CD4-positive, alpha-beta T cell (primary cell): ENCODE results near the gene PLCL1. TPM values are rescaled to one million over a fixed set of nuclear protein-coding genes. Genes with fewer than 3 reads are reported as not detected.

Experiments
- ATAC-seq: fragments of 200-7000 bp; cut with Tn5 transposase; one replicate; pipeline ENCODE4 v1.10.0; 2022; ENCODE audit warnings: mild to moderate bottlenecking; ENCODE audit not compliant: poor library complexity
- CTCF ChIA-PET: fragments of 350-600 bp; sonication (Branson Sonifier 250); formaldehyde crosslinking; loops from one replicate; lab custom pipeline; 2021; ENCODE audit warnings: antibody characterized with exemption, inconsistent platforms; lab: Charles Lee
- POLR2A ChIA-PET: fragments of 350-600 bp; sonication (Branson Sonifier 250); formaldehyde crosslinking; loops from one replicate; lab custom pipeline; 2021; ENCODE audit warnings: antibody characterized with exemption, inconsistent platforms; lab: Charles Lee
- DNase-seq, 14 experiments: peaks; one replicate each; pipeline ENCODE4 v3.0.0-alpha.2; 2013 to 2020; ENCODE audit warnings: mixed read lengths in 2 of 14
- H3K27ac ChIP-seq, 2 donors: one replicate each; pipeline versions ENCODE4 v1.5.1 to v1.7.0; 2013; ENCODE audit warnings: low read length in 2 of 2, low read depth in 1 of 2, mild to moderate bottlenecking in 1 of 2
- H3K27me3 ChIP-seq, 2 experiments: 1 replicate in 1 of 2; 2 replicates in 1 of 2; pipeline versions ENCODE4 v1.6.1 to v1.7.0; 2013; ENCODE audit warnings: low read length in 2 of 2, control low read depth in 1 of 2, mild to moderate bottlenecking in 1 of 2, moderate library complexity in 1 of 2; ENCODE audit not compliant: insufficient read depth in 2 of 2, control insufficient read depth in 1 of 2
- H3K36me3 ChIP-seq: one replicate; pipeline ENCODE4 v1.6.1; 2013; ENCODE audit warnings: low read length, control low read depth; ENCODE audit not compliant: insufficient read depth
- H3K4me1 ChIP-seq: one replicate; pipeline ENCODE4 v1.6.1; 2013; ENCODE audit warnings: low read length, control low read depth; ENCODE audit not compliant: insufficient read depth
- H3K4me3 ChIP-seq: one replicate; pipeline ENCODE4 v1.5.1; 2013; ENCODE audit warnings: mild to moderate bottlenecking, low read length, moderate library complexity
- H3K9me3 ChIP-seq, 2 experiments: 1 replicate in 1 of 2; 2 replicates in 1 of 2; pipeline versions ENCODE4 v1.6.1 to v1.7.0; 2013; ENCODE audit warnings: low read length in 2 of 2, mild to moderate bottlenecking in 2 of 2, control low read depth in 1 of 2, moderate library complexity in 1 of 2; ENCODE audit not compliant: control insufficient read depth in 1 of 2, insufficient read depth in 1 of 2
- H3K27ac Mint-ChIP-seq: one replicate; pipeline ENCODE4 v1.8.0; 2020; ENCODE audit warnings: mixed read lengths
- H3K27me3 Mint-ChIP-seq: one replicate; pipeline ENCODE4 v1.8.0; 2021; ENCODE audit warnings: mixed read lengths
- H3K36me3 Mint-ChIP-seq: one replicate; pipeline ENCODE4 v1.8.0; 2021; ENCODE audit warnings: low read depth, mixed read lengths
- H3K4me1 Mint-ChIP-seq: one replicate; pipeline ENCODE4 v1.8.0; 2021; ENCODE audit warnings: low read depth, mixed read lengths
- H3K4me3 Mint-ChIP-seq: one replicate; pipeline ENCODE4 v1.8.0; 2020; ENCODE audit warnings: mild to moderate bottlenecking, mixed read lengths
- H3K9me3 Mint-ChIP-seq: one replicate; pipeline ENCODE4 v1.8.0; 2020; ENCODE audit warnings: mixed read lengths
- CTCF ChIP-seq: fragments of 200-600 bp; IDR thresholded peaks from one replicate; pipeline ENCODE4 v1.8.0; 2022; ENCODE audit warnings: antibody characterized with exemption, mild to moderate bottlenecking
- intact Hi-C, 2 experiments: fragments of 100-400 bp; cut with DNase I in 1 of 2; cut with micrococcal nuclease in 1 of 2; formaldehyde crosslinking; loops; one replicate each; pipeline versions ENCODE4 v1.15.1 to v1.9.0; 2023 to 2025; cut with DNase I, micrococcal nuclease
- total RNA-seq, 174 experiments: library from RNA in 2 of 174; stranded (reverse) in 2 of 174; gene quantifications; one replicate each; pipeline ENCODE4 v1.2.3 and lab custom pipeline; 2021 to 2026

PLCL1 gene
- total RNA-seq, 2 experiments from 2014 or later = 27.0 to 28.3 TPM

- Histone ChIP-seq H3K36me3 (no peaks in the 10 kb centered on the region), H3K27ac (no peak overlapping the region), H3K9me3 (peaks cover 0 to 9% of the 10 kb centered on the region in 2 experiments), H3K4me3 (no peak overlapping the region), H3K27me3 (no peaks in the 10 kb centered on the region), H3K4me1 (no peaks in the 10 kb centered on the region)
- H3K4me1 Mint-ChIP-seq = peaks cover 68% of the 10 kb centered on the region
- DNase-seq (no peak), ATAC-seq (no peak)
- ChIA-PET POLR2A (no interaction called here), CTCF (no interaction called here)
- H3K27me3 Mint-ChIP-seq = no peaks in the 10 kb centered on the region
- H3K27ac Mint-ChIP-seq = no peak overlapping the region
- intact Hi-C loops = no loop called here
- TF ChIP-seq CTCF = no peak
- peaks cover 55% of the 10 kb centered on the region for H3K36me3 Mint-ChIP-seq
- H3K9me3 Mint-ChIP-seq = peaks cover 25% of the 10 kb centered on the region
- H3K4me3 Mint-ChIP-seq = no peak overlapping the region
Observed at GRCh38 chr2:197960786-197961185, 156.4 kb downstream of the PLCL1 start.

GRCh38 chr2:197964720-197965119 lies 160.3 kb downstream of the PLCL1 start:
- H3K36me3 Mint-ChIP-seq = peaks cover 68% of the 10 kb centered on the region
- DNase-seq (no peak), ATAC-seq (no peak)
- Histone ChIP-seq H3K27ac (no peak overlapping the region), H3K36me3 (no peaks in the 10 kb centered on the region), H3K27me3 (no peaks in the 10 kb centered on the region), H3K9me3 (peaks cover 0 to 9% of the 10 kb centered on the region in 2 experiments), H3K4me1 (no peaks in the 10 kb centered on the region), H3K4me3 (no peak overlapping the region)
- POLR2A ChIA-PET = no interaction called here
- peaks cover 20% of the 10 kb centered on the region for H3K9me3 Mint-ChIP-seq
- CTCF ChIA-PET = no interaction called here
- H3K27ac Mint-ChIP-seq = no peak overlapping the region
- H3K4me3 Mint-ChIP-seq = no peak overlapping the region
- intact Hi-C loops = no loop called here
- peaks cover 40% of the 10 kb centered on the region for H3K4me1 Mint-ChIP-seq
- H3K27me3 Mint-ChIP-seq = no peaks in the 10 kb centered on the region
- no peak for TF ChIP-seq CTCF

GRCh38 chr2:197965756-197966155 lies 161.4 kb downstream of the PLCL1 start:
- no peaks in the 10 kb centered on the region for H3K27me3 Mint-ChIP-seq
- DNase-seq = no peak
- intact Hi-C loops = no loop called here
- ChIA-PET CTCF (no interaction called here), POLR2A (no interaction called here)
- no peak for ATAC-seq
- H3K9me3 Mint-ChIP-seq = peaks cover 20% of the 10 kb centered on the region
- no peak overlapping the region for H3K27ac Mint-ChIP-seq
- H3K36me3 ChIP-seq = no peaks in the 10 kb centered on the region
- H3K4me1 Mint-ChIP-seq = peaks cover 31% of the 10 kb centered on the region
- H3K9me3 ChIP-seq = peaks cover 0 to 9% of the 10 kb centered on the region in 2 experiments
- H3K27me3 ChIP-seq = no peaks in the 10 kb centered on the region
- no peaks in the 10 kb centered on the region for H3K4me1 ChIP-seq
- H3K4me3 ChIP-seq = no peak overlapping the region
- H3K27ac ChIP-seq = no peak overlapping the region
- peaks cover 60% of the 10 kb centered on the region for H3K36me3 Mint-ChIP-seq
- no peak for TF ChIP-seq CTCF
- H3K4me3 Mint-ChIP-seq = no peak overlapping the region
